HG03442 (cell line): ENCODE measurements around the gene ATRAID.

Experiments used
- ATAC-seq: cut with Tn5 transposase; IDR thresholded peaks from one replicate; pipeline ENCODE4 v1.9.1; 2021; ENCODE audit warnings: mild to moderate bottlenecking, moderate library complexity; ENCODE audit not compliant: unreplicated experiment

Gene ATRAID

GRCh38 chr2:27247893-27248292 is 36.1 kb downstream of the ATRAID start:
- no peak for ATAC-seq

DNA sequence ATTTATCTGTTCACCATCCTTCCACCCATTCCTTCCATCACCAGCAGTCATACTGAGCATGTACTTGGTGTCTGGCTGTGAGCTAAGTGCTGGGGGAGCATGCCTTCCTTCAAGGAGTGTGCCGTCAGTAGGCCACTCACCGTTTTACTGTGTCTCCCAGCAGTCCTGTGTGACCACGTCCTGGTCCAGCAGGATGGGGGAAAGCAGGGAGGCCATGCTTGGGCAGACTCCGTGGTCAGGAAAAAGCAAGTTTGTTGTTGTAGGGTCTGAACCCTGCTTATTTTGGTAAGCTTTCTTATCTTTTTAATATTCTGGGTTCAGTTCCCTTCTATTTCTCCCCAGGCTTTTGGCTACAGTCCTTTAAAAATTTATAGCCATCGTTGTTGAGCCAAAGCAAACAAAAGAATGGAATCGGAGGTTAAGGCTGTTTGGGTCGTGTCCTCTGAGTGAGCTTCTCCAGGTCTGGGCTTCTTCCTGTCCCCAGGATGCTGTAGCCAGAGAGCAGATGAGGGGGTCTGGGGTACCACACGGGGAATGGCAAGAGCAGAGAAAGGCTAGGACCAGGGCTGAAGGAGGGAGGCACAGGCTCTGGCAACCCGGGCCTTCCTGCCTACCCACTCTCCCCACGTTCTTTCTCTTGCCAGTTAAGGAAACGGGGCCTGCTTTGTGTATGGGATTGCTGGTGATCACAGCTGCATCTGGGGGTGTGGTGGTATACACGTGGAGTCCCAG is 37.5 kb downstream of the ATRAID start:
- ATAC-seq, result no peak

DNA sequence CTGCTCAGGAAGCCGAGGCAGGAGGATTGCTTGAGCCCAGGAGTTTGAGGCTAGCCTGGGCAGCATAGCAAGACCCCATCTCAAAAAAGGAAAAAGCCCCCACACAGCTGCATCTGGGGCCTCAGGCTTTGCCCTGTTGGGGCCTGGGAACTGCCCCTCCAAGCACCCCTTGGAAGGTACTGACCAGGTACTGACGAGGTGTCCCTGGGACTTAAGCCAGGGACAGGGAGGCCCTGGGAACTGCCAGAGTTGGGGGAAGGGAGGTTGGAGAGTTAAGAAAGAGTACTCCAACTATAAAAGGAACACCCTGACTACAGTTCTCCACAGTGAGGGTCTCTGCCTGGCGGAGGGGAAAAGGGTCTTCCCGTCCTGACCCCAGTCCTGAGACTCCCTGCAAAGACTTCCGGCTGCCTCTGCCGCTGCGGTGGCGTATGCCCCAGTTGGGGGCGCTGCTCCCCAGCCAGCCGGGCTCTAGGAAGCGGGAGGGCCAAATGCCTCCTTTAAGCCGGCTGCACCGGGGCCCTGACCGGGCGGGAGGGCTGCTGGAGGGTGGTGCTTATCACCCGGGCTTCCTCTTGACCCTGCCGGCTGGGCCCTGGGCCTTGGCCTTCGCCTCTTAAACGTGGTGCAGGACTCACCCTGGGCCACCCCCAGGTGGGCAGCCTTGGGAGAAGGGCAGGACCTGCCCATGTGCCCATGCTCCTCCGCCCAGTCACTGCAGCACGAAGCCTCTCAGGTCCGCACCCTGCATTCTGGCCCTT is 38.2 kb downstream of the ATRAID start:
- no peak for ATAC-seq

- no peak for ATAC-seq
These were observed 39.0 kb downstream of the ATRAID start for GRCh38 chr2:27250652-27251379.

- no peak for ATAC-seq
These were observed 39.9 kb downstream of the ATRAID start for GRCh38 chr2:27251766-27252165.

- ATAC-seq, result no peak
These were observed 43.3 kb downstream of the ATRAID start for GRCh38 chr2:27255187-27255586.

DNA sequence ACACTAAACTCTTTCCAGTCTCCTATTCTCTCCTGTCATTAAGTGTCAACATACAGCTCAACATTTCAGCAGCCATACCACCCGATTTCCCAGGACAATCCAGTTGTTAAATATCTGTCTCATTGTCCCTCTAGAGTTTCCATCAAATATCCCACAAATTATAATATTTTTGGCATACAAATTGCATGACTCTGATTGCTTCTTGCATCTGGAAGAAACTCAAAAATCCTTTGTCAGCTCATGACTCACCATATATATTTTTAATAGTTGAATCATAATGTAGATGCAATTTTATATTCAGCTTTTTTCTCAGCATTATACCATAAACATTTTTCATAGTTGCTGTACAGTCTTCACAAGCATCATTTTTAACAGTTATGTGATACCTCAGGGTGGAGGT is 43.8 kb downstream of the ATRAID start:
- ATAC-seq, result no peak

- ATAC-seq, result no peak
These were observed 45.1 kb downstream of the ATRAID start for GRCh38 chr2:27256855-27257454.

GRCh38 chr2:27258051-27258450 is 46.2 kb downstream of the ATRAID start:
- ATAC-seq, result no peak

- ATAC-seq, result no peak
These were observed 49.5 kb downstream of the ATRAID start for GRCh38 chr2:27261241-27261925.

GRCh38 chr2:27261926-27262298 is 50.1 kb downstream of the ATRAID start:
- no peak for ATAC-seq

DNA sequence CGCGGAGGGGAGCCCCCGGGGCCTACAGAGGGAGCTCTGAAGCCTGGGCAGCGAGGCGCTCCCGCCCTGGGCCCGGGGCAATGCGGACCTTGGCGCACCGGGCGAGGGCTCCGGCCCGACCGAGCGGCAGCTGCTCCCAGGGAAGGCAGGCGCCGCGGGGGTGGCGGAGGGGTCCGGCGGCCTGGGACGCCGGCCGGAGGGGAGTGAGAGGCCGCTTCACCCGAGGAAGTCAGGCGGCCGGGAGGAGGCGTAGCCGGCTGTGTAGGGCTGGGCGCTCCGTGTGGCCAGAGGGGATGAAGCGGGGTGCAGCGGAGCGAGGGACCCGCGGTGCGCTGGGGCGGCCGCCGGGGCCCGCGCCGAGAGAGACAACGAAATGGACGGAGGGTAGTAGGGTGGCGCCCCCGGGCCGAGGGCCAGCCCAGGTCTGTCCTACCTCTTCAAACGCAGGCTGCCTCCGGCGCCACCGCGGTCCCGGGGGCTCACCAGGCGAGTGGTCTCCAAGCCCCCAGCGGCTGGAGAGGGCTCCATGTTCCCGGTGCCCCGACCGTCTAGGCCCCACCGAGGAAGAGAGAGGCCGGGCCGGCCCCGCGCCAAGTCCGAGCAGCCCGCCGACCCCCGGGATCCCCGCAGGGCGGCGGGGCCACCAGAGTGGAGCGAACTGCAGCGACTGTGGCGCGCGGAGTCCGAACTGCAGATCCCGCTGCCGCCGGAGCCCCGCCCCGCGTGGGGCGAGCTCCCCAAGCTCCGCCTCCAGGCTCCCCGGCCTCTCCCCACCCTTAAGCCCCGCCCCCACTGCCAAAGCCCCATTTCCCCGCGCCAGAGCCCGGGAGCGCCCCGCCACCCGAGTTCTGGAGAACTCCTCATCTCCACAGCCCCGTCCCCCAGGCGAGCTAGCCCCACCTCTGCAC is 50.8 kb downstream of the ATRAID start, which contains the start of gene SLC30A3:
Gene SLC30A3, minus strand, starts transcription at position 669 of the 908 bp plus-strand sequence. Its CDS starts 141 bp downstream, at position 528.
- peak; percentile 42 for ATAC-seq

DNA sequence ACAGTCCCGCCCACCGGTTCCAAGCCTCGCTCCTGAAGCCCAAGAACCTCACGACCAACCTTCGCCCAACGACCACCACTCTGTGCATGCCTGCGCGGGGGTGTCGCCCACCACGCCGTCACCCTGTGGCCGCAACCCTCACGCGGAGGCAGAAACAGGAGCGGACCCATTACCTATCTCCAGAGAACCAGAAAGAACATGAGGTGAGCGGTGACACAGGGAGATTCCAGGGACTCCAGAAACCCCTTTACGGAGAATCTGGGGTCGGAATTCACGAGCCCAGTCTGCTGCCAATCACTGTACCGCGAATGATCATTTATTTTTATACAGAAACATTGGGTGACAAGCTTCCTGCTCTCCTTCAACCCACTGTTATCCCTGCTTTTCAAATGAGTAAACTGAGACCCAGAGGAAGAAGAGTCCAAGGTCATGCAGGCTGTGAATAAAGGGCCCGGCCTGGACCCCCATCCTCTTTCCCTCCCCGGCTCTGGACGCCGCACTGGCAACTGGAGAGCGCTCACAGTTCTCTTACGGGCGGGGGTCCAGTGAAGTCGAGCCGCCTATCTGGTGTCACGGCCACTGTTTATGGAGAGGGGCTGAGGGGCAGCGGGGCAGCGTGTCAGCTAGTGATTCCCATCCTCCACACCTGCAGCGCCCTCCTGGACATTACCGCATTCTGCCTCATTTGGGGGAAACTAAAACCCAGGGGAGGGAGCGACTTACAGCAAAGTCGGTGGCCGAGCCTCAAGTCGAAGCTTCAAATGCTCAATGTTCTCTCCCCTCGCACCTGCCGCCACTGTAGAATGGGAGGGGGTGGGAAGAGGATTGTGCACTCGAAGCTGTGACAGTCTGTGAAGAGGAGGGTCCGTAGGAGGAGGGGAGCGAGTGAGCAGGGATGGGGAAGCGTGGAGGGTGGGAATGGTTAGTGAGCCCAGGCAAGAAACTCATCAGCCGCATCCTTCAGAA is 51.7 kb downstream of the ATRAID start:
- no peak for ATAC-seq

- ATAC-seq, result no peak
These were observed 52.5 kb downstream of the ATRAID start for GRCh38 chr2:27264253-27264752.

DNA sequence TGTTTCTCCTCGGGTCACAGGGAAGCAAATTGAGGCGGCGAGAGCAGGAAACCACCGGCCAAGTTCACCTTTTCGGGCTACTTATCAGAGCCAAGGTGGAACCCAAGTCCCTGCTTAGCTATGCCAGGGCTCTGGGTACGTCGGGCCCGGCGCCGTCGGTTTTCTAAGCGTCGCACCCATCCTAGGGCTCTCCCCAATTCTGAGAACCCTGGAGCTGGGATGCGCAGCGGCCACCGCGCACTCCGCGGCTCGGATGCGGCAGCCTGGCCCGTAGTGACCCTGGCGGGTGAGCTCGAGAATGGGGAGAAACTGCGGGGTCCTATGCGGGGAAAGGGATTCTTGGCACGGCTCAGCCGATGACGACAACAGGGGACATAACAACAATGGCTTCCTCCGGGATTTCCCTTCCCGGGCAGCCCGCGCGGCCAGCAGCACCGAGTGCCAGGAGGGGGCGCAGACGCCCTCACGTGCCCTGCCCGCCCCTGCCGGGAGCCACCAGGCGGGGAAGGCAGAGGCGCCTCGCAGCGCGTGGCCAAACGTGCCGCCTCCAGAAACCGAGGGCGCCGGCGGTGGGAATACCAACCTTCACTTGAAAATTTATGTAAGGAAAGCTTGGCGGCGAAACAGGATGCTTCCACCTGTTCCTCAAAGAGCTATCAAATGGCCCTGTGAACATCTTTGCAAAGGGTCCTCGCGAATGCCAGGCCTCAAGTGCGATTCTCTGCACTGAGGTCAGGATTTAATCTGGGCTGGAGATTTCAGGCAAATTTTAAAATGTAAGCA is 53.1 kb downstream of the ATRAID start:
- no peak for ATAC-seq

DNA sequence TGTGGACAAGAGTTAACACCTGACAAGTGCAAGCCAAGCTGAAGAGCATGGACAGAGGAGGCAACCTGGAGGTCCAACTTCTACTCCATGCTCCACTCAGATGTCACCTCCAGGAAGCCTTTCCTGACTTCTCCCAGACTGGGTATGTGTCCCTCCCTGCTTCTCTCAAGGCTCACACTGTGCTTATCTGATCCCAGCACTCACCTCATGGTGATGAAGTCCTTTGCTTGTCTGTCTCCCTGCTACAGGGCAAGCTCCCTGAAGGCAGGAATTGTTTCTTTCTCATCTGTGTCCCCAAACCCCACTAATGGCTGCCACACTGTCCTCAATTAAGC is 53.7 kb downstream of the ATRAID start:
- ATAC-seq, result no peak
